OCI-LY1 (cell line): ENCODE measurements around the gene SENP1.

Experiments
- H2AFZ ChIP-seq: fragments of 200-600 bp; sonication (generic), shearing (Covaris generic); 2 replicates; pipeline ENCODE4 v1.6.0; 2014; ENCODE audit warnings: antibody characterized with exemption, mild to moderate bottlenecking, low read length
- H3F3A ChIP-seq: fragments of 200-600 bp; sonication (generic), shearing (Covaris generic); 2 replicates; pipeline ENCODE4 v1.6.0; 2014; ENCODE audit warnings: mild to moderate bottlenecking, antibody characterized with exemption, low read length, moderate library complexity; ENCODE audit not compliant: insufficient read depth
- H3K27ac ChIP-seq: fragments of 200-600 bp; sonication (generic); 2 replicates; pipeline ENCODE4 v1.5.1; 2014; ENCODE audit warnings: low read length, mixed run types, mild to moderate bottlenecking, low read depth; ENCODE audit not compliant: poor library complexity, severe bottlenecking
- H3K27me3 ChIP-seq: fragments of 200-600 bp; sonication (generic); 2 replicates; pipeline ENCODE4 v1.6.0; 2014; ENCODE audit warnings: antibody characterized with exemption, mild to moderate bottlenecking, low read length, moderate library complexity; ENCODE audit not compliant: insufficient read depth
- H3K36me3 ChIP-seq: fragments of 200-600 bp; sonication (generic); 2 replicates; pipeline ENCODE4 v1.6.1; 2014; ENCODE audit warnings: mild to moderate bottlenecking, antibody characterized with exemption, low read length, moderate library complexity, mixed read lengths; ENCODE audit not compliant: insufficient read depth
- H3K4me1 ChIP-seq: fragments of 200-600 bp; sonication (generic); 2 replicates; pipeline ENCODE4 v1.5.1; 2014; ENCODE audit warnings: mild to moderate bottlenecking, low read length, moderate library complexity; ENCODE audit not compliant: insufficient read depth, severe bottlenecking
- H3K4me2 ChIP-seq: fragments of 200-600 bp; sonication (generic), shearing (Covaris generic); 2 replicates; pipeline ENCODE4 v1.6.1; 2014; ENCODE audit warnings: low read length
- H3K4me3 ChIP-seq: fragments of 200-600 bp; sonication (generic); 2 replicates; pipeline ENCODE4 v1.5.1; 2014; ENCODE audit warnings: low read length, low read depth, mild to moderate bottlenecking, mixed read lengths; ENCODE audit not compliant: poor library complexity, severe bottlenecking
- H3K79me2 ChIP-seq: fragments of 200-600 bp; shearing (Covaris generic); 2 replicates; pipeline ENCODE4 v1.6.1; 2016; ENCODE audit warnings: mixed run types, low read length, mixed read lengths; ENCODE audit not compliant: insufficient read depth
- H3K9ac ChIP-seq: fragments of 200-600 bp; sonication (generic), shearing (Covaris generic); 2 replicates; pipeline ENCODE4 v1.6.1; 2014; ENCODE audit warnings: mild to moderate bottlenecking, low read length, mixed read lengths
- H3K9me2 ChIP-seq: fragments of 200-600 bp; sonication (generic), shearing (Covaris generic); 2 replicates; pipeline ENCODE4 v1.6.1; 2014; ENCODE audit warnings: low read depth, mild to moderate bottlenecking, low read length, mixed read lengths
- H3K9me3 ChIP-seq: fragments of 200-600 bp; shearing (Covaris generic); 2 replicates; pipeline ENCODE4 v1.6.1; 2014; ENCODE audit warnings: low read length, mixed read lengths
- H4K20me1 ChIP-seq: fragments of 200-600 bp; sonication (generic), shearing (Covaris generic); 2 replicates; pipeline ENCODE4 v1.6.0; 2016; ENCODE audit warnings: mild to moderate bottlenecking, low read length; ENCODE audit not compliant: insufficient read depth
- EZH2 ChIP-seq: fragments of 200-600 bp; sonication (generic), shearing (Covaris generic); IDR thresholded peaks from 2 replicates; pipeline ENCODE4 v1.8.0; 2017; ENCODE audit warnings: borderline replicate concordance, mixed run types, mild to moderate bottlenecking, antibody characterized with exemption, low read length, moderate library complexity, mixed read lengths
- TF ChIP-seq, protein P1 (sequence below): fragments of 200-600 bp; sonication (generic), shearing (Covaris generic); IDR thresholded peaks from 2 replicates; pipeline ENCODE4 v1.5.1; 2017; ENCODE audit warnings: mild to moderate bottlenecking, antibody characterized with exemption, low read length, moderate library complexity, mixed read lengths

Gene SENP1

GRCh38 chr12:48036818-48037217 lies 69.1 kb downstream of the SENP1 start:
- H3K4me3 ChIP-seq: no peak overlapping the region
- TF ChIP-seq EZH2: no peak
- TF ChIP-seq, protein P1, sequence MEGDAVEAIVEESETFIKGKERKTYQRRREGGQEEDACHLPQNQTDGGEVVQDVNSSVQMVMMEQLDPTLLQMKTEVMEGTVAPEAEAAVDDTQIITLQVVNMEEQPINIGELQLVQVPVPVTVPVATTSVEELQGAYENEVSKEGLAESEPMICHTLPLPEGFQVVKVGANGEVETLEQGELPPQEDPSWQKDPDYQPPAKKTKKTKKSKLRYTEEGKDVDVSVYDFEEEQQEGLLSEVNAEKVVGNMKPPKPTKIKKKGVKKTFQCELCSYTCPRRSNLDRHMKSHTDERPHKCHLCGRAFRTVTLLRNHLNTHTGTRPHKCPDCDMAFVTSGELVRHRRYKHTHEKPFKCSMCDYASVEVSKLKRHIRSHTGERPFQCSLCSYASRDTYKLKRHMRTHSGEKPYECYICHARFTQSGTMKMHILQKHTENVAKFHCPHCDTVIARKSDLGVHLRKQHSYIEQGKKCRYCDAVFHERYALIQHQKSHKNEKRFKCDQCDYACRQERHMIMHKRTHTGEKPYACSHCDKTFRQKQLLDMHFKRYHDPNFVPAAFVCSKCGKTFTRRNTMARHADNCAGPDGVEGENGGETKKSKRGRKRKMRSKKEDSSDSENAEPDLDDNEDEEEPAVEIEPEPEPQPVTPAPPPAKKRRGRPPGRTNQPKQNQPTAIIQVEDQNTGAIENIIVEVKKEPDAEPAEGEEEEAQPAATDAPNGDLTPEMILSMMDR: no peak
- no peaks in the 10 kb centered on the region for H3K27me3 ChIP-seq
- H3K4me1 ChIP-seq: no peaks in the 10 kb centered on the region
- H2AFZ ChIP-seq: no peak overlapping the region
- no peaks in the 10 kb centered on the region for H3F3A ChIP-seq
- no peak overlapping the region for H3K4me2 ChIP-seq
- no peaks in the 10 kb centered on the region for H4K20me1 ChIP-seq
- no peak overlapping the region for H3K9ac ChIP-seq
- no peaks in the 10 kb centered on the region for H3K9me2 ChIP-seq
- no peaks in the 10 kb centered on the region for H3K36me3 ChIP-seq
- H3K79me2 ChIP-seq: no peaks in the 10 kb centered on the region
- no peaks in the 10 kb centered on the region for H3K9me3 ChIP-seq
- no peak overlapping the region for H3K27ac ChIP-seq

DNA sequence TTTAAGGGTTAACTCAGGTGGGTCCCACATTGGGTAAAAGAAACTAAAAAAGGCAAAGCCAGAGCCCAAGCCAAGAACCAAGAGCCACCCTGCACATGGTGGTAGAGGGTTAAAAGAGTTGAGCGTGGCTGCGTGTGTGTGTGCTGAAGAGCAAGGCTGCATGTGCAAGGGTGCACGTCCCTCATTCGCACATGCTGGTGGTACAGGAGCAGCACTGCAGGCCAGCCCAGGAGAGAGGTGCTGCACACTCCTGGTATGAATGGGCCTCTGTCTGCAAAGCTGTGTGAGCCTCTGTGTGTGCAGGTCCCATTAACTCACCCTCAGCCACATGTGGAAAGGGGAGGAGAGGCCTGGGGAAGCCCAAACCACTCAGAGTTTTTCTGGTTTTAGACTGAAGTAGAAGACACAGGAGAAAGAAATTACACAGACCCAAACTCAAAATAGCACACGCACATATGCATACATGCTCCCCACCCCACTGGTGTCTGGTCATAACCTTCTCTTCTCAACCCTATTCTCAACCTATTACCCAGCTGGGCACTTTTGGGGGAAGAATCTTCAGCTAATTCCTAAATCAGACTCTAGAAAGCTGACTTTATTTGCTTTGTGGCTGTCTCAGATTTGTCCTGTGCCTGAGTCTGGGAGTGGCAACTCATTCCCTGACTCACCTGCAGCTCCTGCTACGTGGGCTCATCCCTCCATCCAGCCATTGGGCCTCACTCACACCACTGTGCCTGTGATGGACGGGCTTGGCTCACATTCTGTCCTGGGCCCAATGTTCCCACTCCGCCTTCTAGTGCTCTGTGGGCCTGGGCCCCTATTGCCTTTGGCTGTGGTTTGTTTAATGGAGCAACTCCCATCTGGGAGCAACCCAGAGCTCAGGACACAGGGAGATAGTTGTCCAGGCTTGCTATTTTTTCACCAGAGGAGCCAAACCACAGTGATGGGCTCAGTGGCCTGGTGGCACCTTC lies 70.8 kb downstream of the SENP1 start:
- Histone ChIP-seq H3K9me2 (no peaks in the 10 kb centered on the region), H3F3A (no peaks in the 10 kb centered on the region), H3K4me1 (no peaks in the 10 kb centered on the region), H3K9ac (no peak overlapping the region), H3K27me3 (no peaks in the 10 kb centered on the region), H3K79me2 (no peaks in the 10 kb centered on the region), H2AFZ (no peak overlapping the region), H3K4me2 (no peak overlapping the region), H3K9me3 (no peaks in the 10 kb centered on the region), H3K4me3 (no peak overlapping the region), H4K20me1 (no peaks in the 10 kb centered on the region), H3K27ac (no peak overlapping the region), H3K36me3 (no peaks in the 10 kb centered on the region)
- TF ChIP-seq, protein P1: no peak
- TF ChIP-seq EZH2: no peak

GRCh38 chr12:48033451-48033850 lies 72.4 kb downstream of the SENP1 start:
- Histone ChIP-seq H3K4me2 (no peak overlapping the region), H3K9ac (no peak overlapping the region), H3K79me2 (no peaks in the 10 kb centered on the region), H3K9me2 (no peaks in the 10 kb centered on the region), H4K20me1 (no peaks in the 10 kb centered on the region), H3K9me3 (no peaks in the 10 kb centered on the region), H3K4me1 (no peaks in the 10 kb centered on the region), H3K27me3 (no peaks in the 10 kb centered on the region), H3F3A (no peaks in the 10 kb centered on the region), H3K4me3 (no peak overlapping the region), H2AFZ (no peak overlapping the region), H3K36me3 (no peaks in the 10 kb centered on the region), H3K27ac (no peak overlapping the region)
- TF ChIP-seq, protein P1: no peak
- no peak for TF ChIP-seq EZH2
